ENCODE data around the gene BUD23. TPM values are rescaled to one million over a fixed set of nuclear protein-coding genes. Genes with fewer than 3 reads are reported as not detected.
"Not testable (repeated sequence)": the region's sequence is repeated elsewhere in the genome, so short reads cannot be mapped to it uniquely, and the experiment has no call there.

Gene BUD23
- total RNA-seq, 2 donors from 2014 or later = 58.9 to 60.9 TPM

DNA sequence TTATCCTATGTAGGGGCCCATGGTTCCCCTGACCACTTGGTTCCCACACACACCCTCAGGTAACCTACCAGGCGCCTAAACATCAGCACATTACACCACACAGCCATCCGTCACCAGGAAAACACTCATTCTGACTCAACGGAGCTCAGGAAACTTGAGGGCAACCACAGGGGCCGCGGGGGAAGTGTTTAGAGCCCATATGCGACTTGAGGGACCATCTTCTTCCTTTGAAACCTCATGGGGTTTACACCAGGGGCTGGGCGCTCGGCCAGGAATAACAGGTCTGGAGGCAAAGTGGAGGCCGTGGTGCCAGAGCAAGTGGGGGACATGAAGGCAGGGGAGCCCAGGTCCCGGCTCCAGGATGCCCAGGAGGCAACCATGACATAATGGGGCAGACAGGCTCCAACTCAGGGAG, 34.6 kb downstream of the BUD23 start:
- Histone ChIP-seq H3K27ac (no peak overlapping the region), H3K4me1 (peaks cover 0 to 32% of the 10 kb centered on the region in 2 donors), H3K9me3 (no peaks in the 10 kb centered on the region), H3K36me3 (no peaks in the 10 kb centered on the region), H3K27me3 (no peaks in the 10 kb centered on the region), H3K4me3 (peak overlapping the region in 1 of 2 donors; percentile 86)
- no peak for DNase-seq (ENCODE audit: low spot score)
- TF ChIP-seq, protein P1, sequence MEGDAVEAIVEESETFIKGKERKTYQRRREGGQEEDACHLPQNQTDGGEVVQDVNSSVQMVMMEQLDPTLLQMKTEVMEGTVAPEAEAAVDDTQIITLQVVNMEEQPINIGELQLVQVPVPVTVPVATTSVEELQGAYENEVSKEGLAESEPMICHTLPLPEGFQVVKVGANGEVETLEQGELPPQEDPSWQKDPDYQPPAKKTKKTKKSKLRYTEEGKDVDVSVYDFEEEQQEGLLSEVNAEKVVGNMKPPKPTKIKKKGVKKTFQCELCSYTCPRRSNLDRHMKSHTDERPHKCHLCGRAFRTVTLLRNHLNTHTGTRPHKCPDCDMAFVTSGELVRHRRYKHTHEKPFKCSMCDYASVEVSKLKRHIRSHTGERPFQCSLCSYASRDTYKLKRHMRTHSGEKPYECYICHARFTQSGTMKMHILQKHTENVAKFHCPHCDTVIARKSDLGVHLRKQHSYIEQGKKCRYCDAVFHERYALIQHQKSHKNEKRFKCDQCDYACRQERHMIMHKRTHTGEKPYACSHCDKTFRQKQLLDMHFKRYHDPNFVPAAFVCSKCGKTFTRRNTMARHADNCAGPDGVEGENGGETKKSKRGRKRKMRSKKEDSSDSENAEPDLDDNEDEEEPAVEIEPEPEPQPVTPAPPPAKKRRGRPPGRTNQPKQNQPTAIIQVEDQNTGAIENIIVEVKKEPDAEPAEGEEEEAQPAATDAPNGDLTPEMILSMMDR (IDR thresholded peaks at IDR 0.05) = no peak

DNA sequence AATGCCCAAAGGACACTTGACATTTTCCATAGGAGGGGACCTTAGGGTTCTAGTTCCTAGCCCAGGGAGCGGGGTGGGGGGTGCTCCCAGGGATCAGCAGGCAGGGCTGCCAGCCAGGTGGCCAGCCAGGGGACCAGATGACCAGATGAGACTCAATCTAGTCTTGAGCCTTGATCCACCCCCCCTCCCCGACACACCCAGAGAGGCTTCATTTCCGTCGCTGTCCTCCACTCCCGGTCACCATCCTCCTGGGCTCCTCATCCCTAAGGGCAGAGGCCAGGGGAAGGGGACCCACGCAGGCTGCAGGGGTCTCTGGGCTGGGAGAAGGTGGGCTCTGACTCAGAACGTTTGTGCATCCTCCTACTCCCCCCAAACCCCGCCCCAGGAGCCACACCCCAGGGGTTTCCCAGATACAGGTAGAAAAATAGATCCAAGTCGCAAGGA, 35.1 kb downstream of the BUD23 start:
- H3K4me3 ChIP-seq = peak overlapping the region; percentile 85 to 86
- H3K27ac ChIP-seq = no peak overlapping the region
- no peaks in the 10 kb centered on the region for H3K36me3 ChIP-seq
- peaks cover 0 to 32% of the 10 kb centered on the region in 2 donors for H3K4me1 ChIP-seq
- TF ChIP-seq, protein P1 (IDR thresholded peaks at IDR 0.05) = no peak
- no peaks in the 10 kb centered on the region for H3K9me3 ChIP-seq
- no peaks in the 10 kb centered on the region for H3K27me3 ChIP-seq
- DNase-seq (ENCODE audit: low spot score) = no peak

- H3K27me3 ChIP-seq = no peaks in the 10 kb centered on the region
- no peaks in the 10 kb centered on the region for H3K36me3 ChIP-seq
- H3K9me3 ChIP-seq = no peaks in the 10 kb centered on the region
- H3K27ac ChIP-seq = peak within 1 kb of the TSS in 1 of 2 donors; percentile 57
- H3K4me3 ChIP-seq = peak within 1 kb of the TSS; percentile 85 to 86
- no peak for DNase-seq (ENCODE audit: low spot score)
- TF ChIP-seq, protein P1 (IDR thresholded peaks at IDR 0.05) = no peak
- peaks cover 0 to 32% of the 10 kb centered on the region in 2 donors for H3K4me1 ChIP-seq
These were observed 35.8 kb downstream of the BUD23 start, which contains the start of gene STX1A for GRCh38 chr7:73718905-73719805. STX1A (minus strand) TSS chr7:73719669; CDS start chr7:73719631, 38 bp downstream.

DNA sequence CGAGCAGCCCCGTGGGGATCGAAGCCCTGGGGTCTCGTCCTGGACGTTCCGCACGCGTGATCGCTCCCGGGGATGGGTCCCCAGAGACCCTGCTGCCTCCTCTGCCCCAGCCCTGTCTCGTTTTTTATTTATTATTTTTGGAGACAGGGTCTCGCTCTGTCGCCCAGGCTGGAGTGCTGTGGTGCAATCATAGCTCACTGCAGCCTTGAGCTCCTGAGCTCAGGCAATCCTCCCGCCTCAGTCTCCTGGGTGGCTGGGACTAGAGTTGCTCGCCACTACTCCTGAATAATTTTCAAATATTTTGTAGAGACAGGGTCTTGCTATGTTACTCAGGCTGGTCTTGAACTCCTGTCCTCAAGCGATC, 36.4 kb downstream of the BUD23 start:
- Histone ChIP-seq H3K9me3 (no peaks in the 10 kb centered on the region), H3K27me3 (no peaks in the 10 kb centered on the region), H3K4me1 (peaks cover 0 to 32% of the 10 kb centered on the region in 2 donors), H3K27ac (no peak overlapping the region), H3K36me3 (no peaks in the 10 kb centered on the region), H3K4me3 (peak overlapping the region; percentile 85 to 86)
- TF ChIP-seq, protein P1 (IDR thresholded peaks at IDR 0.05) = no peak
- no peak for DNase-seq (ENCODE audit: low spot score)

- not testable (repeated sequence) for H3K4me3 ChIP-seq; DNase-seq (ENCODE audit: low spot score); H3K27ac ChIP-seq; H3K36me3 ChIP-seq; H3K27me3 ChIP-seq; H3K9me3 ChIP-seq
- peaks cover 0 to 32% of the 10 kb centered on the region in 2 donors for H3K4me1 ChIP-seq
These were observed 37.0 kb downstream of the BUD23 start for GRCh38 chr7:73720443-73720842.

DNA sequence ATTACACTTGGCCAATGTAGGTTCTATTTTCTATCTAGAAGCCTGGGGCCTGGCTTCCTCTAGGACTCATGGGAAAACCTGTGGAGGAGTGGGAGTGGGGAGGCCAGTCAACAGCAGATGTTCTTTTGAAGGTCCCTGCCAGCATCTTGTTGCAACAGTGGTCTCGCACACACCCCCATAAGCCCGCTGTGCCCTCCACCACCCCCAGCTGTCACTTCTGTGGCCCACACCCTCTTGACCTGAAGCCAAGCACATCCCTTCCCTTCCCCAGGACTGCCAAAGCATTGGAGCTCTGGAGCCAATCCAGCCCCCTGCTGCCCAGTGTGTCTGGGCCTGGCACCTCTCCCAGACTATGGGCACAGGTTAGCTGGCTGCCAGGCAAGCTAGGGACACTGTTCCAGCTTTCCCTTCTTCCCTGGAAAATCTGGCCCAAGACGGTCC, 38.0 kb downstream of the BUD23 start:
- no peaks in the 10 kb centered on the region for H3K36me3 ChIP-seq
- H3K9me3 ChIP-seq = no peaks in the 10 kb centered on the region
- H3K27me3 ChIP-seq = no peaks in the 10 kb centered on the region
- no peak for DNase-seq (ENCODE audit: low spot score)
- peak overlapping the region in 1 of 2 donors; percentile 12 for H3K27ac ChIP-seq
- peaks cover 0 to 30% of the 10 kb centered on the region in 2 donors for H3K4me1 ChIP-seq
- TF ChIP-seq, protein P1 (IDR thresholded peaks at IDR 0.05) = no peak
- no peak overlapping the region for H3K4me3 ChIP-seq

GRCh38 chr7:73722182-73722581, 38.8 kb downstream of the BUD23 start:
- H3K4me1 ChIP-seq = peaks cover 0 to 25% of the 10 kb centered on the region in 2 donors
- H3K9me3 ChIP-seq; H3K4me3 ChIP-seq; DNase-seq (ENCODE audit: low spot score); H3K27me3 ChIP-seq; H3K36me3 ChIP-seq; H3K27ac ChIP-seq: not testable (repeated sequence)

Measured in right atrium auricular region (tissue), 2 donors.